Left ventricle myocardium superior (tissue), 1 donor: ENCODE data around the gene ERBIN. TPM values are rescaled to one million over a fixed set of nuclear protein-coding genes. Genes with fewer than 3 reads are reported as not detected.
"Not testable (repeated sequence)": the region's sequence is repeated elsewhere in the genome, so short reads cannot be mapped to it uniquely, and the experiment has no call there.

Source experiments
- ATAC-seq: fragments of 200-7000 bp; cut with Tn5 transposase; one replicate; pipeline ENCODE4 v1.9.1; 2020; ENCODE audit warnings: mild to moderate bottlenecking, moderate library complexity
- DNase-seq: peaks from one replicate; pipeline ENCODE4 v3.0.0-alpha.2; 2020
- intact Hi-C: fragments of 100-400 bp; cut with micrococcal nuclease; formaldehyde crosslinking; loops from one replicate; pipeline ENCODE4 v1.11.0; 2022
- long read RNA-seq: library from polyadenylated mRNA; unstranded; transcript quantifications from one replicate; pipeline ENCODE4 v2.0.0, GENCODE V29; 2021
- total RNA-seq: library from RNA; stranded (reverse); fragmentation: NEBNext Ultra II Directional; extraction: Animal tissue kit (Norgen Biotek cat#: 25700); gene quantifications from one replicate; pipeline ENCODE4 v1.2.1, GENCODE V29; 2021
- donor health status: DM: no; HTN: yes; CAD: no; lungs with severe emphysema.

The ERBIN gene
- 39.6 TPM for total RNA-seq
- long read RNA-seq, full-length matches to known transcripts = 7 of 28 reads
- long read RNA-seq, partial matches to known transcripts = 17 of 28 reads
- long read RNA-seq, other reads (novel, unspliced or antisense) = 4 of 28 reads

- ATAC-seq (peak; percentile 69), DNase-seq (peak; percentile 88)
- intact Hi-C loops = loop anchor here (5.0 kb wide), 1 partner anchor 216 kb away; the partner anchor contains the start of gene SREK1
Observed at GRCh38 chr5:65926276-65926783, at the start of gene ERBIN. Gene ERBIN, plus strand, starts transcription at chr5:65926575. Its CDS starts 66,144 bp downstream, at chr5:65992719.

- ATAC-seq (no peak), DNase-seq (no peak)
- intact Hi-C loops = no loop called here
Observed at GRCh38 chr5:65876970-65877369, 49.4 kb upstream of the ERBIN start.

- intact Hi-C loops, DNase-seq, ATAC-seq: not testable (repeated sequence)
Observed at GRCh38 chr5:65879668-65880256, 46.6 kb upstream of the ERBIN start.

- ATAC-seq = no peak
- no peak for DNase-seq
- intact Hi-C loops = no loop called here
Observed at GRCh38 chr5:65880496-65881072, 45.8 kb upstream of the ERBIN start.

- no peak for ATAC-seq
- intact Hi-C loops = no loop called here
- DNase-seq = no peak
Observed at GRCh38 chr5:65882278-65882677, 44.1 kb upstream of the ERBIN start.

- ATAC-seq (no peak), DNase-seq (no peak)
- intact Hi-C loops = no loop called here
Observed at GRCh38 chr5:65883461-65883860, 42.9 kb upstream of the ERBIN start.

- no peak for ATAC-seq
- no peak for DNase-seq
- intact Hi-C loops = no loop called here
Observed at GRCh38 chr5:65886387-65886786, 40.0 kb upstream of the ERBIN start.

- intact Hi-C loops, ATAC-seq, DNase-seq: not testable (repeated sequence)
Observed at GRCh38 chr5:65892024-65892423, 34.4 kb upstream of the ERBIN start.

GRCh38 chr5:65892801-65893200, 33.6 kb upstream of the ERBIN start:
- no peak for ATAC-seq
- no peak for DNase-seq
- intact Hi-C loops = no loop called here

- ATAC-seq (no peak), DNase-seq (no peak)
- intact Hi-C loops = no loop called here
Observed at GRCh38 chr5:65893749-65894430, 32.5 kb upstream of the ERBIN start.

- ATAC-seq (no peak), DNase-seq (no peak)
- intact Hi-C loops = no loop called here
Observed at GRCh38 chr5:65895891-65896290, 30.5 kb upstream of the ERBIN start.

GRCh38 chr5:65900746-65901145, 25.6 kb upstream of the ERBIN start:
- intact Hi-C loops = loop anchor here (10.0 kb wide), 1 partner anchor 66 kb away; no protein-coding TSS in a partner anchor
- DNase-seq (no peak), ATAC-seq (no peak)

GRCh38 chr5:65902104-65902503, 24.3 kb upstream of the ERBIN start:
- intact Hi-C loops = loop anchor here (10.0 kb wide), 1 partner anchor 67 kb away; no protein-coding TSS in a partner anchor
- ATAC-seq (no peak), DNase-seq (no peak)

- intact Hi-C loops = loop anchor here (10.0 kb wide), 1 partner anchor 69 kb away; no protein-coding TSS in a partner anchor
- ATAC-seq (no peak), DNase-seq (no peak)
Observed at GRCh38 chr5:65903581-65903980, 22.8 kb upstream of the ERBIN start.

GRCh38 chr5:65906256-65906655, 20.1 kb upstream of the ERBIN start:
- intact Hi-C loops = loop anchor here (10.0 kb wide), 1 partner anchor 71 kb away; no protein-coding TSS in a partner anchor
- DNase-seq (no peak), ATAC-seq (no peak)

- ATAC-seq (no peak), DNase-seq (no peak)
- intact Hi-C loops = loop anchor here (10.0 kb wide), 1 partner anchor 72 kb away; no protein-coding TSS in a partner anchor
Observed at GRCh38 chr5:65907135-65907534, 19.2 kb upstream of the ERBIN start.

- intact Hi-C loops = no loop called here
- ATAC-seq (no peak), DNase-seq (no peak)
Observed at GRCh38 chr5:65910711-65911110, 15.7 kb upstream of the ERBIN start.

GRCh38 chr5:65912311-65912710, 14.1 kb upstream of the ERBIN start:
- intact Hi-C loops = no loop called here

GRCh38 chr5:65913519-65913918, 12.9 kb upstream of the ERBIN start:
- intact Hi-C loops = no loop called here
- DNase-seq (no peak), ATAC-seq (no peak)

More at GRCh38 chr5:65912311-65912710, 14.1 kb upstream of the ERBIN start:
- DNase-seq = no peak
- ATAC-seq = no peak
